ENCODE data around the gene CDC6.

CDC6 gene

DNA sequence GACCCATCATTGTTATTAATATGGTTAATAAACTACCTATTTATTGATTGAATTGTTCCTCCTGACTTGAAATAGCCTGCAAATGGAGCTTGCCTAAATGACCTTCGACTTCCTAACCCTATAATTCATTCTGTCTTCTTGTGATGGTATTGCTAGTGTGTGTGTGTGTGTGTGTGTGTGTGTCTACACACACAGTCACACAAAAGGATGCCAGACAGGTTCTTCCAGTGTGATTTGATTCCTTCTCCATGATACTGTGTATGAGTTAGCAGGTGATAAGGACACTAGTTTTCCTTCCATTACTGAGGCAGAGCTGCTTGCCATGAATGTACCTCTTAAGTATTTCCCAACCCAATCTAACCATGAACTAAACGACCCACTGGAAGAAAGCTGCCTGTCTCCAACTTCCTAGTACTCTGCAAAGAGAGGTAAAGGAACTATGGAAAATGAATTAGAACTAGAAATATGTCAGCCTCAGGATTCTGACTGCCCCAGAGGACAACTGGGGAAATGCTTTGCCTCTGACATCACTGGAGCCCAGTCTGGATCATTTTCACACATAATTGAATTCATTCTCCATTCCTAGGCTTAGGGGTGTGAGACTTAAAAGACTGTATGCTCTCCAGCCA is 3.5 kb upstream of the CDC6 start:
- no peaks in the 10 kb centered on the region for H3K9me3 ChIP-seq (ENCODE audit: control insufficient read depth in 2 of 2, low read length in 2 of 2)
- H3K4me1 ChIP-seq (ENCODE audit: control insufficient read depth in 2 of 2, insufficient read depth in 2 of 2, low read length in 2 of 2) = peaks cover 19 to 24% of the 10 kb centered on the region in 2 donors
- H3K9ac ChIP-seq (ENCODE audit: low read depth in 1 of 2, low read length in 2 of 2) = peak overlapping the region; percentile 68 to 71
- H3K36me3 ChIP-seq (ENCODE audit: control insufficient read depth in 2 of 2, insufficient read depth in 2 of 2, low read length in 2 of 2) = peaks cover 15 to 26% of the 10 kb centered on the region in 2 donors
- peak overlapping the region; percentile 50 to 65 for H3K4me3 ChIP-seq (ENCODE audit: low read length in 2 of 2)
- H3K27ac ChIP-seq (ENCODE audit: low read depth in 2 of 2, low read length in 2 of 2) = peak overlapping the region; percentile 93 to 96
- H3K27me3 ChIP-seq (ENCODE audit: control insufficient read depth in 2 of 2, insufficient read depth in 2 of 2, low read length in 2 of 2) = no peaks in the 10 kb centered on the region

DNA sequence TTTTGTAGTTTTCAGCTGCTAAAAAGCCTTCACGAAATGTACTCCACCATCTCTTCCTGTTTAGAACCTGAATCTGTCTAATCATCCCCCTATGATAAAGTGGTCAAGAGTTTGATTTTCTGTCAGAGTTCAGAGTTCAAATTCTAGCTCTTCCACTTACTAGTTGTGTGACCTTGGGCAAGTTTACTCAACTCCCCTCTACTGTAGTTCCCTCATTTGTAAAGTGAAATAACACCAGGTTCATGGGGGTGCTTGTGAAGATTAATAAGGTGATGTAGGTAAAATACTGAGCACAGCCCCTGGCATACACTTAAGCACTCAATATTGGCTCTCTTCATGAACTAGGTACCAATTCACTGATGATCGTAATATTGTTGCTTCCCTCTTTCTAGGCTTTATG is 1.2 kb upstream of the CDC6 start:
- H3K27me3 ChIP-seq (ENCODE audit: control insufficient read depth in 2 of 2, insufficient read depth in 2 of 2, low read length in 2 of 2) = no peaks in the 10 kb centered on the region
- no peak overlapping the region for H3K27ac ChIP-seq (ENCODE audit: low read depth in 2 of 2, low read length in 2 of 2)
- H3K9me3 ChIP-seq (ENCODE audit: control insufficient read depth in 2 of 2, low read length in 2 of 2) = no peaks in the 10 kb centered on the region
- H3K36me3 ChIP-seq (ENCODE audit: control insufficient read depth in 2 of 2, insufficient read depth in 2 of 2, low read length in 2 of 2) = peaks cover under 1 to 9% of the 10 kb centered on the region in 2 donors
- H3K4me3 ChIP-seq (ENCODE audit: low read length in 2 of 2) = no peak overlapping the region
- no peak overlapping the region for H3K9ac ChIP-seq (ENCODE audit: low read depth in 1 of 2, low read length in 2 of 2)
- peaks cover 19 to 24% of the 10 kb centered on the region in 2 donors for H3K4me1 ChIP-seq (ENCODE audit: control insufficient read depth in 2 of 2, insufficient read depth in 2 of 2, low read length in 2 of 2)

- Histone ChIP-seq H3K27me3 (ENCODE audit: control insufficient read depth in 2 of 2, insufficient read depth in 2 of 2, low read length in 2 of 2) (no peaks in the 10 kb centered on the region), H3K9me3 (ENCODE audit: control insufficient read depth in 2 of 2, low read length in 2 of 2) (no peaks in the 10 kb centered on the region), H3K9ac (ENCODE audit: low read depth in 1 of 2, low read length in 2 of 2) (peak overlapping the region in 1 of 2 donors; percentile 47), H3K4me1 (ENCODE audit: control insufficient read depth in 2 of 2, insufficient read depth in 2 of 2, low read length in 2 of 2) (peaks cover 19 to 24% of the 10 kb centered on the region in 2 donors), H3K36me3 (ENCODE audit: control insufficient read depth in 2 of 2, insufficient read depth in 2 of 2, low read length in 2 of 2) (peaks cover 0 to 4% of the 10 kb centered on the region in 2 donors), H3K27ac (ENCODE audit: low read depth in 2 of 2, low read length in 2 of 2) (peak overlapping the region in 1 of 2 donors; percentile 57), H3K4me3 (ENCODE audit: low read length in 2 of 2) (peak overlapping the region; percentile 32 to 58)
Measured at GRCh38 chr17:40287159-40287493, 553 bp upstream of the CDC6 start.

DNA sequence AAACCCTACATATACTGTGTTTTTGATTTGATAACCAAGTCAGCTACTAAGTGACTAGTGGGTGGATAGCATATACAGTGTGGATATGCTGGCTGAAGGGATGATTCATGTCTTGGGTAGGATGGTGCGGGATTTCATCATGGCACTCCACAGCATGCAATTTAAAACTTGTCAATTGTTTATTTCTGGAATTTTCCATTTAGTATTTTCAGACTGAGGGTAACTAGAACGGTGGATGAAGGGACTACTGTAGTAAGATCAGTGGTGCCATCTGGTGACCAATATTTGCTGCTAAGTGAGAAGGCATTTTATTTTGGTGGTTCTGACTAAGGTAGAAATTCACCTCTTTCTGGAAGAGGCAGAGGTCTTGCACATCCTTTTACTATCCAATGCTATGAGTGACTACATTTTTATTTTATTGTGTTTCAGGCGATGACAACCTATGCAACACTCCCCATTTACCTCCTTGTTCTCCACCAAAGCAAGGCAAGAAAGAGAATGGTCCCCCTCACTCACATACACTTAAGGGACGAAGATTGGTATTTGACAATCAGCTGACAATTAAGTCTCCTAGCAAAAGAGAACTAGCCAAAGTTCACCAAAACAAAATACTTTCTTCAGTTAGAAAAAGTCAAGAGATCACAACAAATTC is 3.1 kb downstream of the CDC6 start:
- Histone ChIP-seq H3K4me1 (ENCODE audit: control insufficient read depth in 2 of 2, insufficient read depth in 2 of 2, low read length in 2 of 2) (peaks cover 5 to 6% of the 10 kb centered on the region in 2 donors), H3K9me3 (ENCODE audit: control insufficient read depth in 2 of 2, low read length in 2 of 2) (no peaks in the 10 kb centered on the region), H3K9ac (ENCODE audit: low read depth in 1 of 2, low read length in 2 of 2) (no peak overlapping the region), H3K27me3 (ENCODE audit: control insufficient read depth in 2 of 2, insufficient read depth in 2 of 2, low read length in 2 of 2) (no peaks in the 10 kb centered on the region), H3K4me3 (ENCODE audit: low read length in 2 of 2) (no peak overlapping the region), H3K27ac (ENCODE audit: low read depth in 2 of 2, low read length in 2 of 2) (no peak overlapping the region), H3K36me3 (ENCODE audit: control insufficient read depth in 2 of 2, insufficient read depth in 2 of 2, low read length in 2 of 2) (peaks cover 0 to 7% of the 10 kb centered on the region in 2 donors)

- no peaks in the 10 kb centered on the region for H3K9me3 ChIP-seq (ENCODE audit: control insufficient read depth in 2 of 2, low read length in 2 of 2)
- no peak overlapping the region for H3K9ac ChIP-seq (ENCODE audit: low read depth in 1 of 2, low read length in 2 of 2)
- H3K27me3 ChIP-seq (ENCODE audit: control insufficient read depth in 2 of 2, insufficient read depth in 2 of 2, low read length in 2 of 2) = no peaks in the 10 kb centered on the region
- H3K4me3 ChIP-seq (ENCODE audit: low read length in 2 of 2) = no peak overlapping the region
- peaks cover 5 to 6% of the 10 kb centered on the region in 2 donors for H3K4me1 ChIP-seq (ENCODE audit: control insufficient read depth in 2 of 2, insufficient read depth in 2 of 2, low read length in 2 of 2)
- H3K27ac ChIP-seq (ENCODE audit: low read depth in 2 of 2, low read length in 2 of 2) = no peak overlapping the region
- peaks cover 0 to 12% of the 10 kb centered on the region in 2 donors for H3K36me3 ChIP-seq (ENCODE audit: control insufficient read depth in 2 of 2, insufficient read depth in 2 of 2, low read length in 2 of 2)
Measured at GRCh38 chr17:40291281-40291664, 3.6 kb downstream of the CDC6 start.

DNA sequence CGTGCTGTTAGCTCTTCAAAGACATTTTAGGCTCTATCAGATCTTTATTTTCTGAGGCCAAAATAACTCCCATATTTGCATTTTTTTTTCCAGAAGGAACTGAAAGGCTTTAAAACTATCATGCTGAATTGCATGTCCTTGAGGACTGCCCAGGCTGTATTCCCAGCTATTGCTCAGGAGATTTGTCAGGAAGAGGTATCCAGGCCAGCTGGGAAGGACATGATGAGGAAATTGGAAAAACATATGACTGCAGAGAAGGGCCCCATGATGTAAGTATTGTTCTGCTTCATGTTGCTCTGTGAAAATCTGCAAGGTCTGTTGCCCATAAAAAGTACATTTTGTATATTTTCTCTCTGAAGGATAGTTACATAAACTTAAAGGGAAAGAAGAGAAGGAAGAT is 5.7 kb downstream of the CDC6 start:
- Histone ChIP-seq H3K9ac (ENCODE audit: low read depth in 1 of 2, low read length in 2 of 2) (no peak overlapping the region), H3K4me1 (ENCODE audit: control insufficient read depth in 2 of 2, insufficient read depth in 2 of 2, low read length in 2 of 2) (no peaks in the 10 kb centered on the region), H3K4me3 (ENCODE audit: low read length in 2 of 2) (no peak overlapping the region), H3K9me3 (ENCODE audit: control insufficient read depth in 2 of 2, low read length in 2 of 2) (no peaks in the 10 kb centered on the region), H3K27ac (ENCODE audit: low read depth in 2 of 2, low read length in 2 of 2) (no peak overlapping the region), H3K36me3 (ENCODE audit: control insufficient read depth in 2 of 2, insufficient read depth in 2 of 2, low read length in 2 of 2) (peaks cover 0 to 14% of the 10 kb centered on the region in 2 donors), H3K27me3 (ENCODE audit: control insufficient read depth in 2 of 2, insufficient read depth in 2 of 2, low read length in 2 of 2) (no peaks in the 10 kb centered on the region)

- H3K27ac ChIP-seq (ENCODE audit: low read depth in 2 of 2, low read length in 2 of 2) = no peak overlapping the region
- H3K4me3 ChIP-seq (ENCODE audit: low read length in 2 of 2) = no peak overlapping the region
- H3K9me3 ChIP-seq (ENCODE audit: control insufficient read depth in 2 of 2, low read length in 2 of 2) = no peaks in the 10 kb centered on the region
- H3K27me3 ChIP-seq (ENCODE audit: control insufficient read depth in 2 of 2, insufficient read depth in 2 of 2, low read length in 2 of 2) = no peaks in the 10 kb centered on the region
- peaks cover 0 to 14% of the 10 kb centered on the region in 2 donors for H3K36me3 ChIP-seq (ENCODE audit: control insufficient read depth in 2 of 2, insufficient read depth in 2 of 2, low read length in 2 of 2)
- H3K9ac ChIP-seq (ENCODE audit: low read depth in 1 of 2, low read length in 2 of 2) = no peak overlapping the region
- H3K4me1 ChIP-seq (ENCODE audit: control insufficient read depth in 2 of 2, insufficient read depth in 2 of 2, low read length in 2 of 2) = no peaks in the 10 kb centered on the region
Measured at GRCh38 chr17:40295488-40296436, 8.1 kb downstream of the CDC6 start.

- no peak overlapping the region for H3K9ac ChIP-seq (ENCODE audit: low read depth in 1 of 2, low read length in 2 of 2)
- H3K4me3 ChIP-seq (ENCODE audit: low read length in 2 of 2) = no peak overlapping the region
- no peak overlapping the region for H3K27ac ChIP-seq (ENCODE audit: low read depth in 2 of 2, low read length in 2 of 2)
- H3K9me3 ChIP-seq (ENCODE audit: control insufficient read depth in 2 of 2, low read length in 2 of 2) = no peaks in the 10 kb centered on the region
- H3K36me3 ChIP-seq (ENCODE audit: control insufficient read depth in 2 of 2, insufficient read depth in 2 of 2, low read length in 2 of 2) = peaks cover 0 to 14% of the 10 kb centered on the region in 2 donors
- no peaks in the 10 kb centered on the region for H3K27me3 ChIP-seq (ENCODE audit: control insufficient read depth in 2 of 2, insufficient read depth in 2 of 2, low read length in 2 of 2)
- no peaks in the 10 kb centered on the region for H3K4me1 ChIP-seq (ENCODE audit: control insufficient read depth in 2 of 2, insufficient read depth in 2 of 2, low read length in 2 of 2)
Measured at GRCh38 chr17:40297511-40297910, 9.8 kb downstream of the CDC6 start.

GRCh38 chr17:40298726-40299125 is 11.0 kb downstream of the CDC6 start:
- Histone ChIP-seq H3K36me3 (ENCODE audit: control insufficient read depth in 2 of 2, insufficient read depth in 2 of 2, low read length in 2 of 2) (peaks cover 0 to 14% of the 10 kb centered on the region in 2 donors), H3K27ac (ENCODE audit: low read depth in 2 of 2, low read length in 2 of 2) (no peak overlapping the region), H3K27me3 (ENCODE audit: control insufficient read depth in 2 of 2, insufficient read depth in 2 of 2, low read length in 2 of 2) (no peaks in the 10 kb centered on the region), H3K9ac (ENCODE audit: low read depth in 1 of 2, low read length in 2 of 2) (no peak overlapping the region), H3K4me3 (ENCODE audit: low read length in 2 of 2) (no peak overlapping the region), H3K9me3 (ENCODE audit: control insufficient read depth in 2 of 2, low read length in 2 of 2) (no peaks in the 10 kb centered on the region), H3K4me1 (ENCODE audit: control insufficient read depth in 2 of 2, insufficient read depth in 2 of 2, low read length in 2 of 2) (peaks cover 0 to 3% of the 10 kb centered on the region in 2 donors)
